Activated T-helper 17 cell treated with anti-CD3 and anti-CD28 coated beads, Interleukin-2, amount 50 U/mL, for 72 hours (primary cell): ENCODE results near the gene FOXN3. TPM values are rescaled to one million over a fixed set of nuclear protein-coding genes. Genes with fewer than 3 reads are reported as not detected.

Experiments used
- ATAC-seq: fragments of 150-1000 bp; cut with Tn5 transposase; replicated peaks from 2 replicates; pipeline ENCODE4 v1.10.0; 2021; ENCODE audit warnings: mild to moderate bottlenecking, moderate library complexity
- H3K27ac Mint-ChIP-seq: one replicate; pipeline ENCODE4 v1.8.0; 2022; ENCODE audit warnings: mixed read lengths
- H3K27me3 Mint-ChIP-seq: one replicate; pipeline ENCODE4 v1.8.0; 2022; ENCODE audit warnings: mixed read lengths
- H3K36me3 Mint-ChIP-seq: one replicate; pipeline ENCODE4 v1.8.0; 2022; ENCODE audit warnings: low read depth, mild to moderate bottlenecking, mixed read lengths
- H3K4me1 Mint-ChIP-seq: one replicate; pipeline ENCODE4 v1.8.0; 2022; ENCODE audit warnings: mixed read lengths
- H3K4me3 Mint-ChIP-seq: one replicate; pipeline ENCODE4 v1.8.0; 2022; ENCODE audit warnings: mild to moderate bottlenecking, mixed read lengths
- H3K9me3 Mint-ChIP-seq: one replicate; pipeline ENCODE4 v1.8.0; 2022; ENCODE audit warnings: mixed read lengths
- total RNA-seq, 2 donors: library from RNA; stranded (reverse); gene quantifications; one replicate each; pipeline ENCODE4 v1.2.3, GENCODE V29; 2022

FOXN3 gene
- total RNA-seq, 2 donors from 2014 or later, result 56.9 to 82.3 TPM

GRCh38 chr14:89188492-89188891, 228.5 kb downstream of the FOXN3 start:
- Mint-ChIP-seq H3K27me3 (no peaks in the 10 kb centered on the region), H3K4me3 (no peak overlapping the region), H3K36me3 (peaks cover 8% of the 10 kb centered on the region), H3K27ac (no peak overlapping the region), H3K9me3 (no peaks in the 10 kb centered on the region), H3K4me1 (no peaks in the 10 kb centered on the region)
- no peak for ATAC-seq

- ATAC-seq, result no peak
- Mint-ChIP-seq H3K27me3 (no peaks in the 10 kb centered on the region), H3K4me3 (no peak overlapping the region), H3K9me3 (no peaks in the 10 kb centered on the region), H3K36me3 (peaks cover 14% of the 10 kb centered on the region), H3K4me1 (no peaks in the 10 kb centered on the region), H3K27ac (no peak overlapping the region)
Measured at GRCh38 chr14:89187501-89187900, 229.5 kb downstream of the FOXN3 start.

GRCh38 chr14:89186856-89187376, 230.1 kb downstream of the FOXN3 start:
- H3K36me3 Mint-ChIP-seq, result peaks cover 14% of the 10 kb centered on the region
- no peaks in the 10 kb centered on the region for H3K9me3 Mint-ChIP-seq
- H3K4me1 Mint-ChIP-seq, result no peaks in the 10 kb centered on the region
- H3K27me3 Mint-ChIP-seq, result no peaks in the 10 kb centered on the region
- no peak for ATAC-seq
- H3K27ac Mint-ChIP-seq, result peak overlapping the region; percentile 59
- H3K4me3 Mint-ChIP-seq, result no peak overlapping the region

- ATAC-seq, result no peak
- Mint-ChIP-seq H3K9me3 (no peaks in the 10 kb centered on the region), H3K4me1 (no peaks in the 10 kb centered on the region), H3K27ac (peak overlapping the region; percentile 59), H3K27me3 (no peaks in the 10 kb centered on the region), H3K36me3 (peaks cover 14% of the 10 kb centered on the region), H3K4me3 (no peak overlapping the region)
Measured at GRCh38 chr14:89185919-89186855, 230.8 kb downstream of the FOXN3 start.

- Mint-ChIP-seq H3K27ac (no peak overlapping the region), H3K9me3 (no peaks in the 10 kb centered on the region), H3K4me3 (no peak overlapping the region)
Measured at GRCh38 chr14:89184952-89185351, 232.1 kb downstream of the FOXN3 start.

GRCh38 chr14:89182326-89182725, 234.7 kb downstream of the FOXN3 start:
- Mint-ChIP-seq H3K4me3 (no peak overlapping the region), H3K27me3 (no peaks in the 10 kb centered on the region), H3K36me3 (peaks cover 30% of the 10 kb centered on the region), H3K9me3 (no peaks in the 10 kb centered on the region), H3K4me1 (peaks cover 5% of the 10 kb centered on the region), H3K27ac (no peak overlapping the region)
- ATAC-seq, result no peak

More at GRCh38 chr14:89184952-89185351, 232.1 kb downstream of the FOXN3 start:
- ATAC-seq, result no peak
- peaks cover 15% of the 10 kb centered on the region for H3K36me3 Mint-ChIP-seq
- H3K27me3 Mint-ChIP-seq, result no peaks in the 10 kb centered on the region
- H3K4me1 Mint-ChIP-seq, result peaks cover under 1% of the 10 kb centered on the region

GRCh38 chr14:89180546-89180945, 236.5 kb downstream of the FOXN3 start:
- Mint-ChIP-seq H3K4me3 (no peak overlapping the region), H3K27me3 (no peaks in the 10 kb centered on the region), H3K4me1 (peaks cover 5% of the 10 kb centered on the region), H3K9me3 (no peaks in the 10 kb centered on the region), H3K27ac (no peak overlapping the region), H3K36me3 (peaks cover 47% of the 10 kb centered on the region)
- no peak for ATAC-seq

- Mint-ChIP-seq H3K27ac (peak overlapping the region; percentile 13), H3K9me3 (no peaks in the 10 kb centered on the region), H3K4me3 (no peak overlapping the region), H3K4me1 (peaks cover 5% of the 10 kb centered on the region), H3K36me3 (peaks cover 53% of the 10 kb centered on the region), H3K27me3 (no peaks in the 10 kb centered on the region)
- ATAC-seq, result no peak
Measured at GRCh38 chr14:89179891-89180404, 237.1 kb downstream of the FOXN3 start.

- peaks cover 5% of the 10 kb centered on the region for H3K4me1 Mint-ChIP-seq
Measured at GRCh38 chr14:89178800-89179535, 238.1 kb downstream of the FOXN3 start.

GRCh38 chr14:89178376-89178775, 238.7 kb downstream of the FOXN3 start:
- H3K27ac Mint-ChIP-seq, result peak overlapping the region; percentile 13
- no peaks in the 10 kb centered on the region for H3K9me3 Mint-ChIP-seq
- H3K4me3 Mint-ChIP-seq, result no peak overlapping the region
- no peaks in the 10 kb centered on the region for H3K27me3 Mint-ChIP-seq
- no peak for ATAC-seq
- H3K4me1 Mint-ChIP-seq, result peaks cover 5% of the 10 kb centered on the region
- H3K36me3 Mint-ChIP-seq, result peaks cover 59% of the 10 kb centered on the region

More at GRCh38 chr14:89178800-89179535, 238.1 kb downstream of the FOXN3 start:
- Mint-ChIP-seq H3K4me3 (no peak overlapping the region), H3K27me3 (no peaks in the 10 kb centered on the region), H3K36me3 (peaks cover 63% of the 10 kb centered on the region), H3K27ac (peak overlapping the region; percentile 13), H3K9me3 (no peaks in the 10 kb centered on the region)
- ATAC-seq, result no peak

- Mint-ChIP-seq H3K36me3 (peaks cover 63% of the 10 kb centered on the region), H3K27me3 (no peaks in the 10 kb centered on the region), H3K4me1 (peaks cover 5% of the 10 kb centered on the region), H3K9me3 (peaks cover 4% of the 10 kb centered on the region), H3K4me3 (no peak overlapping the region), H3K27ac (no peak overlapping the region)
- ATAC-seq, result no peak
Measured at GRCh38 chr14:89175881-89176799, 240.9 kb downstream of the FOXN3 start.

- no peak for ATAC-seq
- Mint-ChIP-seq H3K9me3 (peaks cover 4% of the 10 kb centered on the region), H3K36me3 (peaks cover 45% of the 10 kb centered on the region), H3K27me3 (no peaks in the 10 kb centered on the region), H3K4me1 (no peaks in the 10 kb centered on the region), H3K4me3 (no peak overlapping the region), H3K27ac (no peak overlapping the region)
Measured at GRCh38 chr14:89171628-89172027, 245.4 kb downstream of the FOXN3 start.

- peaks cover 40% of the 10 kb centered on the region for H3K36me3 Mint-ChIP-seq
Measured at GRCh38 chr14:89171168-89171567, 245.9 kb downstream of the FOXN3 start.

More at GRCh38 chr14:89171168-89171567, 245.9 kb downstream of the FOXN3 start:
- Mint-ChIP-seq H3K4me3 (no peak overlapping the region), H3K9me3 (peaks cover 4% of the 10 kb centered on the region), H3K27me3 (no peaks in the 10 kb centered on the region), H3K27ac (no peak overlapping the region), H3K4me1 (no peaks in the 10 kb centered on the region)
- no peak for ATAC-seq
